Smooth muscle cell (in vitro differentiated cells): ENCODE measurements around the gene ATF3. TPM values are rescaled to one million over a fixed set of nuclear protein-coding genes. Genes with fewer than 3 reads are reported as not detected.
"Not testable (repeated sequence)": the region's sequence is repeated elsewhere in the genome, so short reads cannot be mapped to it uniquely, and the experiment has no call there.

Experiments
- DNase-seq: peaks from one replicate; lab custom pipeline; 2025; ENCODE audit not compliant: unreplicated experiment; lab: John Stamatoyannopoulos, UW
- H2AFZ ChIP-seq: fragments of 200-600 bp; sonication (generic); 2 replicates; pipeline ENCODE4 v1.6.0; 2016; ENCODE audit warnings: antibody characterized with exemption, low read depth, mild to moderate bottlenecking
- H3F3A ChIP-seq: fragments of 200-600 bp; sonication (generic); 2 replicates; pipeline ENCODE4 v1.6.0; 2017; ENCODE audit warnings: antibody characterized with exemption, low read depth
- H3K27ac ChIP-seq: fragments of 200-600 bp; sonication (generic); 2 replicates; pipeline ENCODE4 v1.5.1; 2016; ENCODE audit warnings: low read depth, mild to moderate bottlenecking
- H3K27me3 ChIP-seq: fragments of 200-600 bp; sonication (generic); 2 replicates; pipeline ENCODE4 v1.6.1; 2016; ENCODE audit warnings: low read depth, mild to moderate bottlenecking
- H3K36me3 ChIP-seq: fragments of 200-600 bp; sonication (generic); 2 replicates; pipeline ENCODE4 v1.5.1; 2016; ENCODE audit warnings: low read depth
- H3K4me1 ChIP-seq: fragments of 200-600 bp; sonication (generic); 2 replicates; pipeline ENCODE4 v1.5.1; 2016; ENCODE audit warnings: low read depth
- H3K4me2 ChIP-seq: fragments of 200-600 bp; sonication (generic); 2 replicates; pipeline ENCODE4 v1.6.0; 2016; ENCODE audit warnings: mild to moderate bottlenecking
- H3K4me3 ChIP-seq: fragments of 200-600 bp; sonication (generic); 2 replicates; pipeline ENCODE4 v1.5.1; 2016; ENCODE audit warnings: mild to moderate bottlenecking
- H3K79me2 ChIP-seq: fragments of 200-600 bp; sonication (generic); 2 replicates; pipeline ENCODE4 v1.6.0; 2016; ENCODE audit warnings: low read depth, mild to moderate bottlenecking
- H3K9ac ChIP-seq: fragments of 200-600 bp; sonication (generic); 2 replicates; pipeline ENCODE4 v1.6.0; 2016; ENCODE audit warnings: low read depth
- H3K9me3 ChIP-seq: fragments of 200-600 bp; sonication (generic); replicated peaks from 2 replicates; pipeline ENCODE4 v1.5.1; 2016; ENCODE audit warnings: low read depth
- H4K20me1 ChIP-seq: fragments of 200-600 bp; sonication (generic); 2 replicates; pipeline ENCODE4 v1.6.0; 2016; ENCODE audit warnings: low read depth
- WGBS: methylation state at CpG from one replicate; pipeline ENCODE4 v1.1.7; 2016; ENCODE audit warnings: low lambda C conversion rate; 5-methylcytosine and 5-hydroxymethylcytosine counted together
- polyA plus RNA-seq: library from polyadenylated mRNA; unstranded; fragments of >200 nt; fragmentation: Nextera tagmentation; extraction: Ambion mirVana; gene quantifications from 2 replicates; pipeline ENCODE4 v1.2.1, GENCODE V29; 2016
- total RNA-seq: library from RNA; depleted of rRNA; stranded (reverse); fragments of >200 nt; gene quantifications from 2 replicates; pipeline ENCODE4 v1.2.3, GENCODE V29; 2014
- TF ChIP-seq, protein P1 (sequence below): fragments of 200-600 bp; sonication (generic); IDR thresholded peaks from 2 replicates; pipeline ENCODE4 v1.5.1; 2017; ENCODE audit warnings: borderline replicate concordance, mild to moderate bottlenecking, antibody characterized with exemption; ENCODE audit not compliant: insufficient read depth, poor library complexity, severe bottlenecking

The ATF3 gene
- total and polyA plus RNA-seq, 2 experiments from 2014 or later = 152 to 231 TPM

DNA sequence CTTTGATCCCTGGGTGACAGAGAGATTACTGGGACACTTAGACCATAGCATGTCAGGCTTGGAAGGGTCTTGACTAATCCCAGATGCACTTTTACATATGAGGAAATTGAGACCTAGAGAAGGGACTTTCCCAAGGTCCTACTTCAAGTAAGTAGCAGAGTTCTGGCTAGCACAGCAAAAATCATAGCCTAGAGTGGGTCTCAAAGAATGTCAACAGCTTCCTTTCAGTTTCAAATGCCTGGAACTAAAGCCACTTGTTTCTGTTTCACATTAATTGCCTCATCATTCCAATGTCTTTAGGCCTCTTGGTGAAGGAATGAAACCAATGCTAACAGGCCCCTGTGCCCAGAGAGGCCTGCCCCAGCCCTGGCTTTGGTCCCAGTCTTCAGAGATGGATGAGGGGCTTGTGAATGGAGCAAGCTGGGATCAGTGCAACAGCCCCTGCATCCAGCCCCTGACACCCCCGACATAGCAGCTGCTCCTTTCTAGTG is 26.6 kb downstream of the ATF3 start:
- DNase-seq = no peak
- Histone ChIP-seq H3F3A (peaks cover 9% of the 10 kb centered on the region), H2AFZ (no peak overlapping the region), H3K36me3 (no peaks in the 10 kb centered on the region), H3K79me2 (no peaks in the 10 kb centered on the region), H3K27me3 (no peaks in the 10 kb centered on the region), H3K4me2 (peak overlapping the region; percentile 64), H3K27ac (peak overlapping the region; percentile 77), H3K4me3 (no peak overlapping the region), H4K20me1 (no peaks in the 10 kb centered on the region), H3K9me3 (no peaks in the 10 kb centered on the region), H3K4me1 (peaks cover 15% of the 10 kb centered on the region), H3K9ac (no peak overlapping the region)
- TF ChIP-seq, protein P1, sequence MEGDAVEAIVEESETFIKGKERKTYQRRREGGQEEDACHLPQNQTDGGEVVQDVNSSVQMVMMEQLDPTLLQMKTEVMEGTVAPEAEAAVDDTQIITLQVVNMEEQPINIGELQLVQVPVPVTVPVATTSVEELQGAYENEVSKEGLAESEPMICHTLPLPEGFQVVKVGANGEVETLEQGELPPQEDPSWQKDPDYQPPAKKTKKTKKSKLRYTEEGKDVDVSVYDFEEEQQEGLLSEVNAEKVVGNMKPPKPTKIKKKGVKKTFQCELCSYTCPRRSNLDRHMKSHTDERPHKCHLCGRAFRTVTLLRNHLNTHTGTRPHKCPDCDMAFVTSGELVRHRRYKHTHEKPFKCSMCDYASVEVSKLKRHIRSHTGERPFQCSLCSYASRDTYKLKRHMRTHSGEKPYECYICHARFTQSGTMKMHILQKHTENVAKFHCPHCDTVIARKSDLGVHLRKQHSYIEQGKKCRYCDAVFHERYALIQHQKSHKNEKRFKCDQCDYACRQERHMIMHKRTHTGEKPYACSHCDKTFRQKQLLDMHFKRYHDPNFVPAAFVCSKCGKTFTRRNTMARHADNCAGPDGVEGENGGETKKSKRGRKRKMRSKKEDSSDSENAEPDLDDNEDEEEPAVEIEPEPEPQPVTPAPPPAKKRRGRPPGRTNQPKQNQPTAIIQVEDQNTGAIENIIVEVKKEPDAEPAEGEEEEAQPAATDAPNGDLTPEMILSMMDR = no peak
- WGBS = 75% methylated on average over 1 of the region's 1 CpG

DNA sequence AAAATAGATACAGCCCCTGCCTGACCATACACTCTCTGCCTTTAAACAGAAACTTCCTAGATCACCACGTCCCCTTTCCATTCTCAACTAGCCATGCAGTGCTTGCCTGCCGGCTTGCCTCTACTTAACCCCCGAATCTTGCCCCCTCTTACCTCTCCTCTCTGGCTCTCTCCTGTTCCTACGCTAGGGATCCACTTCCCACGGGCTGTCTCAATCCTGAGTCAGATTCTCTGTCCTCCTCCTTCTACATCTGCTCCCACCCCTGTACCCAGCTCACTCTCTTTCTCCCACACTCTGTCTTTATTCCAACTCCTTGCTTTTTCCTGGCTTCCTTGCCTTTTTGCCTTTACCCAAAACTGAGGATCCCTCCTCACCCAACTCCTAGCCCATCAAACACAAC is 29.3 kb downstream of the ATF3 start:
- TF ChIP-seq, protein P1 = no peak
- H3K27me3 ChIP-seq = no peaks in the 10 kb centered on the region
- no peak for DNase-seq
- peak overlapping the region; percentile 77 for H3K27ac ChIP-seq
- H2AFZ ChIP-seq = no peak overlapping the region
- 48% methylated on average over 5 of the region's 5 CpGs for WGBS
- no peak overlapping the region for H3K9ac ChIP-seq
- no peak overlapping the region for H3K4me3 ChIP-seq
- no peaks in the 10 kb centered on the region for H3K36me3 ChIP-seq
- H3F3A ChIP-seq = peaks cover 9% of the 10 kb centered on the region
- H4K20me1 ChIP-seq = no peaks in the 10 kb centered on the region
- no peaks in the 10 kb centered on the region for H3K79me2 ChIP-seq
- no peaks in the 10 kb centered on the region for H3K9me3 ChIP-seq
- H3K4me2 ChIP-seq = peak overlapping the region; percentile 53
- H3K4me1 ChIP-seq = peaks cover 15% of the 10 kb centered on the region

- H3F3A ChIP-seq = peaks cover 9% of the 10 kb centered on the region
- no peak for DNase-seq
- peaks cover 15% of the 10 kb centered on the region for H3K4me1 ChIP-seq
- H2AFZ ChIP-seq = no peak overlapping the region
- no peaks in the 10 kb centered on the region for H3K9me3 ChIP-seq
- TF ChIP-seq, protein P1 = no peak
- no peaks in the 10 kb centered on the region for H3K79me2 ChIP-seq
- H3K27me3 ChIP-seq = no peaks in the 10 kb centered on the region
- peak overlapping the region; percentile 53 for H3K4me2 ChIP-seq
- no peaks in the 10 kb centered on the region for H4K20me1 ChIP-seq
- no peak overlapping the region for H3K4me3 ChIP-seq
- H3K9ac ChIP-seq = no peak overlapping the region
- no peaks in the 10 kb centered on the region for H3K36me3 ChIP-seq
- peak overlapping the region; percentile 77 for H3K27ac ChIP-seq
- WGBS = 39% methylated on average over 4 of the region's 4 CpGs
These were observed 30.1 kb downstream of the ATF3 start for GRCh38 chr1:212638492-212639151.

DNA sequence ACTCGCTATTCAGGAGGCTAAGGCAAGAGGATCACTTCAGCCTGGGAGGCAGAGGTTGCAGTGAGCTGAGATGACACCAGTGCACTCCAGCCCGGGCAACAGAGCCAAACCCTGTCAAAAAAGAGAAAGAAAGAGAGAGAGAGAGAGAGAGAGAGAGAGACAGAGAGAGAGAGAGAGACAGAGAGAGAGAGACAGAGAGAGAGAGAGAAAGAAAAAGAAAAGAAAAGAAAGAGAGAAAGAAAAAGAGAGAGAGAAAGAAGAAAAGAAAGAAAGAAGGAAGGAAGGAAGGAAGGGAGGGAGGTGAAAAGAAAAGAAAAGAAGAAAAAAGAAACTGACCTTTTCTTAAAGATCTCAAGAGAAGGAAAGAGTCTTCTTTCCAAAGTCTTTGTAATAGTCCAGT is 31.0 kb downstream of the ATF3 start:
- H3K9me3 ChIP-seq, H3K4me2 ChIP-seq, H3K79me2 ChIP-seq, H3K9ac ChIP-seq, DNase-seq, H3K4me3 ChIP-seq, H3K27ac ChIP-seq, H4K20me1 ChIP-seq, H3F3A ChIP-seq, H2AFZ ChIP-seq, H3K36me3 ChIP-seq, H3K27me3 ChIP-seq: not testable (repeated sequence)
- peaks cover 15% of the 10 kb centered on the region for H3K4me1 ChIP-seq
- 93% methylated on average over 2 of the region's 2 CpGs for WGBS
